ENCODE measurements around the gene SLC49A3. TPM values are rescaled to one million over a fixed set of nuclear protein-coding genes. Genes with fewer than 3 reads are reported as not detected.

The SLC49A3 gene
- total RNA-seq, 2 experiments from 2014 or later, result 0.22 to 0.91 TPM

DNA sequence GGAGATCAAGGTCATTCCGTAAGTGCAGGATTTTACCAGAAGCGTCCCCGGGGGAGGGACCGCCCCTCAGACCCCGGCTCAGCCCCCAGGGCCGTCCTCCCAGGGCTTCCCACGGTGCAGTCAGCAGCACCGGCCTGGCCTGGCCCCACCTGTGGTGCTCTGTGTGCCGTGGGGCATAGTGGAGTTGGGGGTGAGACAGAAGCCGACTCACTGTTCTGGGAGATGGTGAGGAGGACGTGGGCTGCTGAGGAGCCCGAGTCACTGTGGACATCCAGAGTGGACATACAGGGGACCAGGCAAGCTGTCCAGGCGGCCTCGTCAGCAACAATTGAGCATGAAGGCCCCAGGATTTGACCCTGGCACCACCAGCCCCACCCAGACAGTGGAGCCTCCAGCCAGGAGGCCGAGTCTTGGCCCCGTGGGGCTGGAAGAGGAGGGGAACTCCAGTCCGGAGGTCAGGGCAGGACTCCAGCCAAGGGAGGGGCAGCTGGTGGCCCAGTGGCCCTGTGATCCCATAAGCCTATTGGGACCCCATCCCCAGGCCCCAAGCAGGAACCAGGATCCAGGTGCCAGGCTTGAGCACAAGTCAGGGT, 34.0 kb downstream of the SLC49A3 start:
- Histone ChIP-seq H3K4me3 (ENCODE audit: low read length) (no peak overlapping the region), H3K9me3 (ENCODE audit: control insufficient read depth in 1 of 2, insufficient read depth in 1 of 2, low read length in 2 of 2) (peaks cover 0 to 4% of the 10 kb centered on the region in 2 experiments), H3K36me3 (ENCODE audit: insufficient read depth, low read length) (no peaks in the 10 kb centered on the region), H3K27me3 (ENCODE audit: control insufficient read depth in 1 of 2, insufficient read depth in 2 of 2, low read length in 2 of 2) (peaks cover 4 to 8% of the 10 kb centered on the region in 2 experiments), H3K4me1 (ENCODE audit: insufficient read depth, low read length) (no peaks in the 10 kb centered on the region), H3K27ac (ENCODE audit: low read depth in 1 of 2, low read length in 2 of 2) (no peak overlapping the region)
- TF ChIP-seq, protein P1, sequence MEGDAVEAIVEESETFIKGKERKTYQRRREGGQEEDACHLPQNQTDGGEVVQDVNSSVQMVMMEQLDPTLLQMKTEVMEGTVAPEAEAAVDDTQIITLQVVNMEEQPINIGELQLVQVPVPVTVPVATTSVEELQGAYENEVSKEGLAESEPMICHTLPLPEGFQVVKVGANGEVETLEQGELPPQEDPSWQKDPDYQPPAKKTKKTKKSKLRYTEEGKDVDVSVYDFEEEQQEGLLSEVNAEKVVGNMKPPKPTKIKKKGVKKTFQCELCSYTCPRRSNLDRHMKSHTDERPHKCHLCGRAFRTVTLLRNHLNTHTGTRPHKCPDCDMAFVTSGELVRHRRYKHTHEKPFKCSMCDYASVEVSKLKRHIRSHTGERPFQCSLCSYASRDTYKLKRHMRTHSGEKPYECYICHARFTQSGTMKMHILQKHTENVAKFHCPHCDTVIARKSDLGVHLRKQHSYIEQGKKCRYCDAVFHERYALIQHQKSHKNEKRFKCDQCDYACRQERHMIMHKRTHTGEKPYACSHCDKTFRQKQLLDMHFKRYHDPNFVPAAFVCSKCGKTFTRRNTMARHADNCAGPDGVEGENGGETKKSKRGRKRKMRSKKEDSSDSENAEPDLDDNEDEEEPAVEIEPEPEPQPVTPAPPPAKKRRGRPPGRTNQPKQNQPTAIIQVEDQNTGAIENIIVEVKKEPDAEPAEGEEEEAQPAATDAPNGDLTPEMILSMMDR (IDR thresholded peaks at IDR 0.05), result no peak
- Mint-ChIP-seq H3K27ac (no peak overlapping the region), H3K27me3 (peaks cover 10% of the 10 kb centered on the region), H3K4me3 (no peak overlapping the region), H3K9me3 (no peaks in the 10 kb centered on the region), H3K36me3 (ENCODE audit: low read depth) (no peaks in the 10 kb centered on the region), H3K4me1 (ENCODE audit: low read depth) (no peaks in the 10 kb centered on the region)
- intact Hi-C loops (cut with DNase I, micrococcal nuclease), result no loop called here
- ATAC-seq (ENCODE audit: poor library complexity) (no peak), DNase-seq (no peak)
- POLR2A ChIA-PET, result no interaction called here
- CTCF ChIA-PET, result no interaction called here

GRCh38 chr4:654503-654845, 34.5 kb downstream of the SLC49A3 start:
- H3K4me1 Mint-ChIP-seq (ENCODE audit: low read depth), result no peaks in the 10 kb centered on the region
- Histone ChIP-seq H3K27me3 (ENCODE audit: control insufficient read depth in 1 of 2, insufficient read depth in 2 of 2, low read length in 2 of 2) (peaks cover 4 to 9% of the 10 kb centered on the region in 2 experiments), H3K4me1 (ENCODE audit: insufficient read depth, low read length) (no peaks in the 10 kb centered on the region), H3K9me3 (ENCODE audit: control insufficient read depth in 1 of 2, insufficient read depth in 1 of 2, low read length in 2 of 2) (peaks cover 0 to 9% of the 10 kb centered on the region in 2 experiments), H3K4me3 (ENCODE audit: low read length) (no peak overlapping the region), H3K36me3 (ENCODE audit: insufficient read depth, low read length) (no peaks in the 10 kb centered on the region), H3K27ac (ENCODE audit: low read depth in 1 of 2, low read length in 2 of 2) (no peak overlapping the region)
- no peak overlapping the region for H3K4me3 Mint-ChIP-seq
- ChIA-PET CTCF (no interaction called here), POLR2A (no interaction called here)
- H3K27ac Mint-ChIP-seq, result no peak overlapping the region
- no peaks in the 10 kb centered on the region for H3K9me3 Mint-ChIP-seq
- intact Hi-C loops (cut with DNase I, micrococcal nuclease), result no loop called here
- DNase-seq, result peak in 1 of 14 experiments; percentile 16
- no peak for ATAC-seq (ENCODE audit: poor library complexity)
- peaks cover 10% of the 10 kb centered on the region for H3K27me3 Mint-ChIP-seq
- H3K36me3 Mint-ChIP-seq (ENCODE audit: low read depth), result no peaks in the 10 kb centered on the region
- TF ChIP-seq, protein P1 (IDR thresholded peaks at IDR 0.05), result no peak

- H3K36me3 Mint-ChIP-seq (ENCODE audit: low read depth), result no peaks in the 10 kb centered on the region
- no peak for ATAC-seq (ENCODE audit: poor library complexity)
- H3K27me3 Mint-ChIP-seq, result peaks cover 10% of the 10 kb centered on the region
- Histone ChIP-seq H3K4me1 (ENCODE audit: insufficient read depth, low read length) (no peaks in the 10 kb centered on the region), H3K9me3 (ENCODE audit: control insufficient read depth in 1 of 2, insufficient read depth in 1 of 2, low read length in 2 of 2) (peaks cover 0 to 12% of the 10 kb centered on the region in 2 experiments), H3K27me3 (ENCODE audit: control insufficient read depth in 1 of 2, insufficient read depth in 2 of 2, low read length in 2 of 2) (peaks cover 4 to 12% of the 10 kb centered on the region in 2 experiments), H3K27ac (ENCODE audit: low read depth in 1 of 2, low read length in 2 of 2) (no peak overlapping the region), H3K4me3 (ENCODE audit: low read length) (no peak overlapping the region), H3K36me3 (ENCODE audit: insufficient read depth, low read length) (no peaks in the 10 kb centered on the region)
- H3K4me3 Mint-ChIP-seq, result no peak overlapping the region
- intact Hi-C loops (cut with DNase I, micrococcal nuclease), result no loop called here
- H3K9me3 Mint-ChIP-seq, result no peaks in the 10 kb centered on the region
- ChIA-PET CTCF (no interaction called here), POLR2A (no interaction called here)
- no peak overlapping the region for H3K27ac Mint-ChIP-seq
- TF ChIP-seq, protein P1 (IDR thresholded peaks at IDR 0.05), result no peak
- no peak for DNase-seq
- no peaks in the 10 kb centered on the region for H3K4me1 Mint-ChIP-seq (ENCODE audit: low read depth)
These were observed 35.0 kb downstream of the SLC49A3 start for GRCh38 chr4:653831-654502.
